GM15510 (cell line): ENCODE results near the gene TMEM150A.

Experiments
- POLR2A ChIP-seq: IDR thresholded peaks from 3 replicates; pipeline ENCODE4 v1.6.1; 2011; ENCODE audit warnings: borderline replicate concordance; ENCODE audit not compliant: insufficient read length; ENCODE audit errors: extremely low read depth

TMEM150A gene

GRCh38 chr2:85621338-85621737 lies 18.8 kb upstream of the TMEM150A start:
- TF ChIP-seq POLR2A, result no peak

- no peak for TF ChIP-seq POLR2A
Measured at GRCh38 chr2:85619617-85620016, 17.1 kb upstream of the TMEM150A start.

GRCh38 chr2:85615413-85615728 lies 12.9 kb upstream of the TMEM150A start:
- no peak for TF ChIP-seq POLR2A

- TF ChIP-seq POLR2A, result no peak
Measured at GRCh38 chr2:85613717-85614515, 11.4 kb upstream of the TMEM150A start.

GRCh38 chr2:85611705-85612587 lies 9.4 kb upstream of the TMEM150A start, which contains the start of gene C2orf68:
Gene C2orf68, minus strand, starts transcription at chr2:85612066. Its CDS starts 82 bp downstream, at chr2:85611984.
- TF ChIP-seq POLR2A, result peak; percentile 94

- TF ChIP-seq POLR2A, result no peak
Measured at GRCh38 chr2:85611217-85611704, 8.8 kb upstream of the TMEM150A start.

- no peak for TF ChIP-seq POLR2A
Measured at GRCh38 chr2:85607268-85608215, 5.0 kb upstream of the TMEM150A start.

- TF ChIP-seq POLR2A, result no peak
Measured at GRCh38 chr2:85606116-85606455, 3.6 kb upstream of the TMEM150A start.

GRCh38 chr2:85605406-85606115 lies 3.1 kb upstream of the TMEM150A start:
- TF ChIP-seq POLR2A, result no peak

GRCh38 chr2:85604568-85605339 lies 2.3 kb upstream of the TMEM150A start:
- TF ChIP-seq POLR2A, result no peak

- TF ChIP-seq POLR2A, result no peak
Measured at GRCh38 chr2:85601771-85602475, 575 bp downstream of the TMEM150A start.

GRCh38 chr2:85600951-85601770 lies 1.3 kb downstream of the TMEM150A start:
- no peak for TF ChIP-seq POLR2A
